ENCODE results near the gene RNASE8.

Gene RNASE8

GRCh38 chr14:21022686-21023085 lies 34.9 kb upstream of the RNASE8 start:
- no peak for TF ChIP-seq FOXA1 (IDR thresholded peaks at IDR 0.05)
- TF ChIP-seq ZNF384 (IDR thresholded peaks at IDR 0.05), result no peak
- TF ChIP-seq NFRKB (IDR thresholded peaks at IDR 0.05), result no peak
- no peak for TF ChIP-seq FOXM1 (IDR thresholded peaks at IDR 0.05; ENCODE audit: borderline replicate concordance)
- TF ChIP-seq BHLHE40 (IDR thresholded peaks at IDR 0.05; ENCODE audit: borderline replicate concordance), result no peak
- TF ChIP-seq LEF1 (IDR thresholded peaks at IDR 0.05; ENCODE audit: borderline replicate concordance), result no peak
- TF ChIP-seq ELF4 (IDR thresholded peaks at IDR 0.05), result no peak
- no peak for TF ChIP-seq PKNOX1 (IDR thresholded peaks at IDR 0.05)
- no peak for TF ChIP-seq L3MBTL2 (conservative IDR thresholded peaks at IDR 0.05)
- no peak for TF ChIP-seq HDGF (IDR thresholded peaks at IDR 0.05; ENCODE audit: borderline replicate concordance)
- TF ChIP-seq FOXK2 (IDR thresholded peaks at IDR 0.05), result no peak
- no peak for TF ChIP-seq SP1 (IDR thresholded peaks at IDR 0.05)
- TF ChIP-seq SUZ12 (IDR thresholded peaks at IDR 0.05), result no peak
- no peak for DNase-seq (ENCODE audit: extremely low spot score)
- ChIA-PET CTCF (interaction anchor here (1.2 to 3.2 kb wide), 2 partner anchors 8 to 17 kb away, joined by 6 to 12 read pairs; no protein-coding TSS in a partner anchor), POLR2A (no interaction called here)

- TF ChIP-seq BHLHE40 (IDR thresholded peaks at IDR 0.05; ENCODE audit: borderline replicate concordance) (no peak), LEF1 (IDR thresholded peaks at IDR 0.05; ENCODE audit: borderline replicate concordance) (no peak), FOXM1 (IDR thresholded peaks at IDR 0.05; ENCODE audit: borderline replicate concordance) (no peak), SP1 (IDR thresholded peaks at IDR 0.05) (no peak), FOXK2 (IDR thresholded peaks at IDR 0.05) (no peak), CTBP1 (IDR thresholded peaks at IDR 0.05; ENCODE audit: borderline replicate concordance) (no peak), FOXA1 (IDR thresholded peaks at IDR 0.05) (no peak), PKNOX1 (IDR thresholded peaks at IDR 0.05) (no peak)
- ChIA-PET CTCF (interaction anchor here (1.2 to 3.2 kb wide), 2 partner anchors 8 to 17 kb away, joined by 6 to 12 read pairs; no protein-coding TSS in a partner anchor), POLR2A (interaction anchor here (1.9 kb wide), 1 partner anchor 8 kb away, joined by 9 read pairs; no protein-coding TSS in a partner anchor)
- DNase-seq (ENCODE audit: extremely low spot score), result no peak
Observed at GRCh38 chr14:21023174-21023573, 34.4 kb upstream of the RNASE8 start.

- no peak for DNase-seq (ENCODE audit: extremely low spot score)
- CTCF ChIA-PET, result interaction anchor here (1.2 to 3.2 kb wide), 2 partner anchors 9 to 16 kb away, joined by 6 to 12 read pairs; no protein-coding TSS in a partner anchor
- TF ChIP-seq ELF4 (IDR thresholded peaks at IDR 0.05) (no peak), PKNOX1 (IDR thresholded peaks at IDR 0.05) (no peak), NFRKB (IDR thresholded peaks at IDR 0.05) (no peak), FOXM1 (IDR thresholded peaks at IDR 0.05; ENCODE audit: borderline replicate concordance) (no peak), FOXK2 (IDR thresholded peaks at IDR 0.05) (no peak), SP1 (IDR thresholded peaks at IDR 0.05) (no peak), FOXA1 (IDR thresholded peaks at IDR 0.05) (no peak), CTBP1 (IDR thresholded peaks at IDR 0.05; ENCODE audit: borderline replicate concordance) (no peak), SUZ12 (IDR thresholded peaks at IDR 0.05) (no peak), ZNF384 (IDR thresholded peaks at IDR 0.05) (no peak), ARNT (IDR thresholded peaks at IDR 0.05) (no peak), LEF1 (IDR thresholded peaks at IDR 0.05; ENCODE audit: borderline replicate concordance) (no peak), L3MBTL2 (conservative IDR thresholded peaks at IDR 0.05) (no peak), TARDBP (IDR thresholded peaks at IDR 0.05) (no peak), BHLHE40 (IDR thresholded peaks at IDR 0.05; ENCODE audit: borderline replicate concordance) (no peak), HDGF (IDR thresholded peaks at IDR 0.05; ENCODE audit: borderline replicate concordance) (no peak)
- POLR2A ChIA-PET, result interaction anchor here (1.0 to 1.9 kb wide), 3 partner anchors 9 to 48 kb away, joined by 3 to 9 read pairs (median 4); partner anchors contain the start of gene ARHGEF40
Observed at GRCh38 chr14:21023817-21024584, 33.6 kb upstream of the RNASE8 start.

GRCh38 chr14:21024585-21025370 lies 32.8 kb upstream of the RNASE8 start, which contains the start of gene NDRG2:
NDRG2 (minus strand) TSS chr14:21025061; CDS start chr14:21023315, 1,746 bp downstream.
- ChIA-PET POLR2A (interaction anchor here (1.0 to 1.9 kb wide), 3 partner anchors 10 to 47 kb away, joined by 3 to 9 read pairs (median 4); partner anchors contain the start of gene ARHGEF40), CTCF (interaction anchor here (3.2 kb wide), 1 partner anchor 10 kb away, joined by 12 read pairs; no protein-coding TSS in a partner anchor)
- peak; percentile 81 for DNase-seq (ENCODE audit: extremely low spot score)
- TF ChIP-seq TARDBP (IDR thresholded peaks at IDR 0.05), result no peak
- 0 out of 2 replicates have a peak, but pooled peaks have one; percentile 32 for TF ChIP-seq L3MBTL2 (conservative IDR thresholded peaks at IDR 0.05)

GRCh38 chr14:21025371-21026273 lies 32.0 kb upstream of the RNASE8 start:
- POLR2A ChIA-PET, result interaction anchor here (1.0 to 1.9 kb wide), 4 partner anchors 11 to 46 kb away, joined by 3 to 9 read pairs (median 4); partner anchors contain the start of gene ARHGEF40
- TF ChIP-seq HDGF (IDR thresholded peaks at IDR 0.05; ENCODE audit: borderline replicate concordance) (no peak), ELF4 (IDR thresholded peaks at IDR 0.05) (no peak), SUZ12 (IDR thresholded peaks at IDR 0.05) (no peak), ARNT (IDR thresholded peaks at IDR 0.05) (no peak), LEF1 (IDR thresholded peaks at IDR 0.05; ENCODE audit: borderline replicate concordance) (no peak), ZNF384 (IDR thresholded peaks at IDR 0.05) (no peak), PKNOX1 (IDR thresholded peaks at IDR 0.05) (no peak), CTBP1 (IDR thresholded peaks at IDR 0.05; ENCODE audit: borderline replicate concordance) (no peak), FOXM1 (IDR thresholded peaks at IDR 0.05; ENCODE audit: borderline replicate concordance) (no peak), L3MBTL2 (conservative IDR thresholded peaks at IDR 0.05) (no peak), FOXA1 (IDR thresholded peaks at IDR 0.05) (no peak), SP1 (IDR thresholded peaks at IDR 0.05) (no peak), FOXK2 (IDR thresholded peaks at IDR 0.05) (no peak), TARDBP (IDR thresholded peaks at IDR 0.05) (no peak), BHLHE40 (IDR thresholded peaks at IDR 0.05; ENCODE audit: borderline replicate concordance) (no peak), NFRKB (IDR thresholded peaks at IDR 0.05) (no peak)
- CTCF ChIA-PET, result interaction anchor here (1.0 to 3.2 kb wide), 4 partner anchors 11 to 78 kb away, joined by 3 to 12 read pairs (median 7); no protein-coding TSS in a partner anchor
- DNase-seq (ENCODE audit: extremely low spot score), result no peak
